Immature natural killer cell (primary cell): Measurements from ENCODE around the gene APEX2. TPM values are rescaled to one million over a fixed set of nuclear protein-coding genes. Genes with fewer than 3 reads are reported as not detected.
A peak's percentile ranks its signal among the peaks of the same experiment; 100 is the strongest.

Experiments used
- DNase-seq, 3 donors: peaks; one replicate each; pipeline ENCODE4 v3.0.0; 2022; ENCODE audit warnings: mixed read lengths in 1 of 3
- H3K27ac Mint-ChIP-seq, 6 donors: one replicate each; pipeline ENCODE4 v1.8.0; 2020; ENCODE audit warnings: mixed read lengths in 6 of 6, mild to moderate bottlenecking in 5 of 6, inconsistent platforms in 4 of 6, moderate library complexity in 3 of 6
- H3K27me3 Mint-ChIP-seq, 3 donors: one replicate each; pipeline ENCODE4 v1.8.0; 2020 to 2021; ENCODE audit warnings: low read depth in 3 of 3, mild to moderate bottlenecking in 3 of 3, mixed read lengths in 3 of 3, moderate library complexity in 3 of 3, inconsistent platforms in 1 of 3
- H3K36me3 Mint-ChIP-seq, 3 donors: one replicate each; pipeline ENCODE4 v1.8.0; 2020; ENCODE audit warnings: mixed read lengths in 3 of 3, inconsistent platforms in 2 of 3, mild to moderate bottlenecking in 2 of 3
- H3K4me1 Mint-ChIP-seq, 2 donors: one replicate each; pipeline ENCODE4 v1.8.0; 2020; ENCODE audit warnings: inconsistent platforms in 2 of 2, mild to moderate bottlenecking in 2 of 2, mixed read lengths in 2 of 2, moderate library complexity in 1 of 2
- H3K4me3 Mint-ChIP-seq, 5 donors: one replicate each; pipeline ENCODE4 v1.8.0; 2020; ENCODE audit warnings: mild to moderate bottlenecking in 5 of 5, mixed read lengths in 5 of 5, inconsistent platforms in 3 of 5, moderate library complexity in 3 of 5
- H3K9me3 Mint-ChIP-seq, 6 donors: one replicate each; pipeline ENCODE4 v1.8.0; 2020; ENCODE audit warnings: mild to moderate bottlenecking in 6 of 6, mixed read lengths in 6 of 6, inconsistent platforms in 4 of 6, moderate library complexity in 3 of 6
- polyA plus RNA-seq, 3 donors: library from polyadenylated mRNA; unstranded; fragments of 300-500 nt; fragmentation: Illumina TruSeq; gene quantifications; one replicate each; pipeline ENCODE4 v1.2.3, GENCODE V29; 2021

APEX2 gene
- polyA plus RNA-seq, 3 donors from 2014 or later = 16.6 to 32.2 (median 27.4) TPM

DNA sequence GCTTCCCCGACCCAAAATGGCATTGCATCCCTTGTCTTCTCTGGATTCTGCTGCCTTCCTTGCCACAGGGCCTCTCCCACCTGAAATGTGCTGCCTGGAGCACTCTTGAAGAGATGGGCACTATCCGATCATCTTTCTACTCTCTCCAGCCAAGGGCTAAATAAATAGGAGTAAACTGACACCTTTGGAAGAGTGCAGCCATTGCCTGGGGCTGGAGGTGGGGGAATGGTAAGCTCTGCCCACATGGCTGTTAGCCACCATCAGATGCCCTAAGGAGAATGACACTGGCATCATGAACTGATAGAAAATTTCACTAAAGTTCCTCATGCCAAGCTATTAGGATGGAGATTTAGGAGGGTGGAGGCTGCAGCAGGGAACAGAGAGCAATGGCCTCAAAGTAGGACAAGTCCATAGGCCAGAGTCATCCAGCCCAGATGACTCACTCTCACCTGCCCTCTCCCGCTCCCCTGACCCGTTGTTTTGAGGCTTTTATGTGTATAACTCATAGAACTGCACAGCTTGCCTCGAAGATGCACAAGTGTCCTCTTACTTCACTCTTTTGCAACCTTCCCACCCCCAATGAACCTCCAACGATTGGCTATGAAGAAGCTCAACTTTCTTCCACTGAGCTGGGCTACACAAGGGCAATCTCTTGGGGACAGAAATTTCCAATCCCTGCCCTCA is 5.4 kb upstream of the APEX2 start:
- H3K4me1 Mint-ChIP-seq = peaks cover 7 to 9% of the 10 kb centered on the region in 2 donors
- DNase-seq = no peak
- H3K27me3 Mint-ChIP-seq = peaks cover 1 to 8% (median 4%) of the 10 kb centered on the region in 3 donors
- H3K4me3 Mint-ChIP-seq = no peak overlapping the region
- no peak overlapping the region for H3K27ac Mint-ChIP-seq
- no peaks in the 10 kb centered on the region for H3K36me3 Mint-ChIP-seq
- no peaks in the 10 kb centered on the region for H3K9me3 Mint-ChIP-seq

DNA sequence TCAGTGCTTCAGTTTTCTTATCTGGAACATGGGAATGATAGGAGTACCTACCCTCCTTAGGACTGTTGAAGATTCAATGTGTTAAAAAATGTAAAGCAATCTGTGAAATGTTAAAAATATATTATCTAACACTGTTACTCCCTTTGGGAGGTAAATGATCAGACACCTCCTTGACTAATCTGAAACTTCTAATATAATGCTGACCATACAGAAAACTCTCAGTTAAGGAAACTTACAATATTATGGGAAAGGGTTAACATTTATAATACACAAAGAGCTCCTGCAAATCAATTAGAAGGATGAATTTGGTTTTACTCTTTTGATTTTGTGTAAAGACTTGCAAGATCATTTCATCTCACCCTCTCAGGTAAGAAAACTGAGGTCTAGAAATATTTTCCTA is 4.5 kb upstream of the APEX2 start:
- Mint-ChIP-seq H3K36me3 (no peaks in the 10 kb centered on the region), H3K27me3 (peaks cover 1 to 8% (median 7%) of the 10 kb centered on the region in 3 donors), H3K9me3 (no peaks in the 10 kb centered on the region), H3K4me3 (no peak overlapping the region), H3K27ac (no peak overlapping the region), H3K4me1 (peaks cover 14 to 15% of the 10 kb centered on the region in 2 donors)
- DNase-seq = no peak

DNA sequence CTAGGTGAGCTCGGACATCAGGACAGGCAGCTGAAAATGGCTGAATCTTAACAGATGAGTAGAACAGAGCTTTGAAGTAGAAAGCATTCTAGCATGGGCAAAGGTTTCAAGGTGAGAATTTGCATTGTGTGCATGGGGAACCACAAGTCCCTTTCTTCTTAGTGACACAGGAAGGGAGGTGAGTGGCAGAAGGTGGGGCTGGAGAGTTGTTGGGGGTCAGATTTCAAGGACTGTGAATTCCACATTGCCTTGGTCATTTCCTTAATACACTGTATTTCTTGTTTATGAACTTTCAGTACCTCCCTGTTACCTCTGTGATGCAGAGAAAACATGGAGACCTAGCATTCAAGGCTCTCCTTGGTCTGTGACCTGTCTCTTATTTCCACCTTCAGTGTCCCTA is 4.1 kb downstream of the APEX2 start:
- peak; percentile 17 to 27 (median 26) for DNase-seq
- H3K36me3 Mint-ChIP-seq = peaks cover 3 to 22% (median 7%) of the 10 kb centered on the region in 3 donors
- no peaks in the 10 kb centered on the region for H3K9me3 Mint-ChIP-seq
- peak overlapping the region in 4 of 6 donors; percentile 45 to 84 (median 61) for H3K27ac Mint-ChIP-seq
- H3K27me3 Mint-ChIP-seq = peaks cover 2 to 5% (median 4%) of the 10 kb centered on the region in 3 donors
- peak overlapping the region in 2 of 5 donors; percentile 14 to 46 for H3K4me3 Mint-ChIP-seq
- peaks cover 33 to 48% of the 10 kb centered on the region in 2 donors for H3K4me1 Mint-ChIP-seq

DNA sequence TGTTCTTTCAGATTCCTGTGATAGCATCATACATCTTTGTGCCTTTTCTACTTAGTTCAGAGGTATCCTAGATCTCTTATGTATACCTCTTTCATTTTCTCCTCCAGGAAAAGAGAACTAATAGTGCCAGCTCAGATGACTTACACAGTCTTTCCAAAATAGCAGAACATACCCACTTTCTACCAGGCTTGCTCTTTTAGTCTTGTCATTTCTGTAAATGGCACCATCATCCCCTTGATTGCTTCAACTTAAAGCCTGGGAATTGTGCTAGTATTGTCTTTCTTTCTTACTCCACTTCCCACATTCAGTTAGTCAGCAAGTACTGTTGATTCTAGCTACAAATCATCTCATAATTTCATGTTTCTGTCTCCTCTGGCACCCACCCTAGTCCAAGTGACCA is 5.1 kb downstream of the APEX2 start:
- Mint-ChIP-seq H3K9me3 (no peaks in the 10 kb centered on the region), H3K4me3 (no peak overlapping the region), H3K4me1 (peaks cover 25 to 47% of the 10 kb centered on the region in 2 donors), H3K36me3 (peaks cover 3 to 22% (median 7%) of the 10 kb centered on the region in 3 donors), H3K27me3 (peaks cover 0 to 5% (median 2%) of the 10 kb centered on the region in 3 donors), H3K27ac (peak overlapping the region in 2 of 6 donors; percentile 11 to 45)
- DNase-seq = no peak

DNA sequence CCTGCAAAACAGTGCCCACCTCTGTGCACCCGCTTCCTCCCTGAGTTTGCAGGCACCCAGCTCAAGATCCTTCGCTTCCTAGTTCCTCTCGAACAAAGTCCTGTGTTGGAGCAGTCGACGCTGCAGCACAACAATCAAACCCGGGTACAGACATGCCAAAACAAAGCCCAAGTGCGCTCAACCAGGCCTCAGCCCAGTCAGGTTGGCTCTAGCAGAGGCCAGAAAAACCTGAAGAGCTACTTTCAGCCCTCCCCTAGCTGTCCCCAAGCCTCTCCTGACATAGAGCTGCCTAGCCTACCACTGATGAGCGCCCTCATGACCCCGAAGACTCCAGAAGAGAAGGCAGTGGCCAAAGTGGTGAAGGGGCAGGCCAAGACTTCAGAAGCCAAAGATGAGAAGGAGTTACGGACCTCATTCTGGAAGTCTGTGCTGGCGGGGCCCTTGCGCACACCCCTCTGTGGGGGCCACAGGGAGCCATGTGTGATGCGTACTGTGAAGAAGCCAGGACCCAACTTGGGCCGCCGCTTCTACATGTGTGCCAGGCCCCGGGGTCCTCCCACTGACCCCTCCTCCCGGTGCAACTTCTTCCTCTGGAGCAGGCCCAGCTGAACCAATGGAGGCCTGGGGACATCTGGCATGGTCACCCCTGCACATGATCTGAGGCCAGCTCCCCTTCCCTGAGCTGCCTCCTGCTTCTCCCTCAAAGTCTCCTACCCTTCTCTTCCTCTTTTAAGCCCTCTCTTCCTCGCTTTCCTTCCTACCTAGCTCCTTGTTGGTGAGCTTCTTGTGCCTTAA is 6.9 kb downstream of the APEX2 start:
- no peak for DNase-seq
- Mint-ChIP-seq H3K27me3 (peaks cover 0 to 5% (median 0%) of the 10 kb centered on the region in 3 donors), H3K9me3 (no peaks in the 10 kb centered on the region), H3K4me3 (peak overlapping the region in 1 of 5 donors; percentile 38), H3K4me1 (peaks cover 12 to 29% of the 10 kb centered on the region in 2 donors), H3K36me3 (peaks cover 3 to 22% (median 7%) of the 10 kb centered on the region in 3 donors), H3K27ac (peak overlapping the region in 1 of 6 donors; percentile 42)

DNA sequence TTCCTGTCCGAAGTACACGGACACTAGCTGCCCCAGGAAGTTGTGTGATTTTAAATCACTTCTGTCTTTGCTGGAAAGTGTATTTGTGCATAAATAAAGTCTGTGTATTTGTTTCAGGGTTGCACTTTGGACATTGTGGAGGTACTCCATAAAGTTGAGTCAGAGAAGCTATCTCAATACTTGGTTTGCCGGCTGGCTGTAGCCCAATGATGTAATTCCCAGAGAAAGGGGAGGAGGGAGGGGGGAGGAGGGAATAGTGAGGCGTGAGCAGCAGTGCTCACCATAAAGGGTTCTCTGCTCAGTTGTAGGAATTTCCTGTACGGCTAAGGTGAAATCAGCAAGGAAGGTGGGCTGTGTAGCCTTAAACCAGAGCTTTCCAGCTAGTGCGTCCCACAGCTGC is 7.5 kb downstream of the APEX2 start:
- H3K27me3 Mint-ChIP-seq = peaks cover 0 to 5% (median 0%) of the 10 kb centered on the region in 3 donors
- H3K36me3 Mint-ChIP-seq = peaks cover 3 to 20% (median 7%) of the 10 kb centered on the region in 3 donors
- no peak for DNase-seq
- H3K9me3 Mint-ChIP-seq = no peaks in the 10 kb centered on the region
- peaks cover 12 to 27% of the 10 kb centered on the region in 2 donors for H3K4me1 Mint-ChIP-seq
- H3K27ac Mint-ChIP-seq = peak overlapping the region in 1 of 6 donors; percentile 42
- peak overlapping the region in 1 of 5 donors; percentile 38 for H3K4me3 Mint-ChIP-seq

DNA sequence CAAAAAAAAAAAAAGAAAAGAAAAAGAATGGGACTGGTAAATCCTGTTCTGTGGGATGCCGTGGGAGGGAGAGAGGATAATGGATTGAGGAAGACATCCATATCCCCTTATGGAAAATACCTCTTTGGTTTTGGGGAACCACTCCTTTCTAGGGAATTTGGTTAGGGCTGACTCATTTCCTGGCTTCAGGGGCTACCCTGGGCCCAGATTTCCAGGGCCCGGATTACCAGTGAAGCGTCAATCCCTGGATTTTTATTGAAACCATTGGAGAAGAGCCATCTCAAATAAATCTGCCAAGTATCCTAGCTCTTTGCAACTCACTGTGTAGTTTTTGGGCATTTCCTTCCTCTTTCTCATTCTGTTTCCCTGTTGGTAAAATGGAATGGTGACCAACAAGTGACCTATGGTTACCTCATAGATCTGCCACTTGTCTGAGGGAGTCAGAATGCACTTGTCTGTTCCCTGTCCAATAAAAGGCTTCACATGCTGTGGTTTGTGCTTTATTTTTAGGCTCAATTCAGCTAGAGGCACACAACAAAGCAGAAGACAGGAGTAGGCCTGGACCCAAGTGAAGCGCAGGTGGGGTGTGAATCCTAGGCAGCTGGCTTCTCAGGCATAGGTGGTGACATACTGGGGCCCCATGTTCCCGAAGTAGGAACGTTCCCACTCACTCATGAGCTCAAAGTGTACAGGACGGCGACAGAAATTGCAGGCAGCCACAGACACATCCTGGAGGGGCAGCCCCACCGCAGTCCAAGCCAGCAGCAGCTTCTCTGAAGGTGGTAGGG is 8.6 kb downstream of the APEX2 start:
- no peaks in the 10 kb centered on the region for H3K9me3 Mint-ChIP-seq
- H3K27me3 Mint-ChIP-seq = peaks cover 0 to 5% (median 3%) of the 10 kb centered on the region in 3 donors
- peaks cover 12 to 22% of the 10 kb centered on the region in 2 donors for H3K4me1 Mint-ChIP-seq
- peak overlapping the region in 1 of 5 donors; percentile 2 for H3K4me3 Mint-ChIP-seq
- DNase-seq = no peak
- H3K27ac Mint-ChIP-seq = peak overlapping the region in 4 of 6 donors; percentile 18 to 43 (median 31)
- peaks cover 3 to 16% (median 7%) of the 10 kb centered on the region in 3 donors for H3K36me3 Mint-ChIP-seq

DNA sequence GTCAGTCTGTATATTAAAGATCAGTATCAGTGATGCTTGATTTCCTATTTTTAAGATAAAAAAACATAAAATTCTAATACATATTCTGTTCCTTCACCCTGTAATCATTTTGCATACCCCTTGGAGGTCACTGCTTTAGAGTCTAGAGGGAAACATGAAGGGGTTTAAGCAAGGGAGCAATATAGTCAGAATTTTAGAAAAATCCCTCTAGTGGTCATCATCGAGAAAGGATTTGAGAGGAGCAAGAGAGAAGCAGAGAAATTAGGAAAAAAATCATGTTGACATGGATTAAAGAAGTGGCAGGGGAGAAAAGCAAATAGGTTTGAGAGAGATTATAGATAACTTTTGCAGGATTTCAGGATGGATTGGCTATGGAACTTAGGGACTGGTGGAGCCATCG is 11.1 kb downstream of the APEX2 start:
- no peak for DNase-seq
- Mint-ChIP-seq H3K4me3 (no peak overlapping the region), H3K36me3 (peaks cover 0 to 7% (median 3%) of the 10 kb centered on the region in 3 donors), H3K27ac (no peak overlapping the region), H3K9me3 (no peaks in the 10 kb centered on the region), H3K4me1 (peaks cover 3 to 12% of the 10 kb centered on the region in 2 donors), H3K27me3 (peaks cover 0 to 5% (median 3%) of the 10 kb centered on the region in 3 donors)

DNA sequence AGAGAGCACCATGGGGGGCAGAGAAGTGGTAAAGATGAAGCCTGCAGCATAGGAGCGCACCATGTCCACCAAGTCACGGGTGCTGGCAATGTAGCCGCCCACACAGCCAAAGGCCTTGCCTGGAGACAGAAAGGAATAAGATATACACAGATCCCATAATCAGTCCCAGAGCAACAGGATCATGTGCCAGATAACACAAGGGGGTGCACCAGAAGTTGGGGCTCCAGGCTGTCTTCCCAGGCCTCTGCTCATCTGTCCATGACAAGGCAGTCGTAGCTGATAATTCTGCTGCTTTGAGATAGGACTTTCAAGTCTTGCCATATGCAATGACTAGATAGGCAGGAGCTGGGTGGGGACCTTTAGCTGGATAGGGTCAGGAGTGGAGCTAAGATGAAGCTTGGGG is 14.7 kb downstream of the APEX2 start:
- Mint-ChIP-seq H3K27me3 (peaks cover 0 to 3% (median 0%) of the 10 kb centered on the region in 3 donors), H3K4me1 (peaks cover 0 to 1% of the 10 kb centered on the region in 2 donors), H3K4me3 (no peak overlapping the region), H3K36me3 (no peaks in the 10 kb centered on the region), H3K27ac (no peak overlapping the region), H3K9me3 (no peaks in the 10 kb centered on the region)
- no peak for DNase-seq

DNA sequence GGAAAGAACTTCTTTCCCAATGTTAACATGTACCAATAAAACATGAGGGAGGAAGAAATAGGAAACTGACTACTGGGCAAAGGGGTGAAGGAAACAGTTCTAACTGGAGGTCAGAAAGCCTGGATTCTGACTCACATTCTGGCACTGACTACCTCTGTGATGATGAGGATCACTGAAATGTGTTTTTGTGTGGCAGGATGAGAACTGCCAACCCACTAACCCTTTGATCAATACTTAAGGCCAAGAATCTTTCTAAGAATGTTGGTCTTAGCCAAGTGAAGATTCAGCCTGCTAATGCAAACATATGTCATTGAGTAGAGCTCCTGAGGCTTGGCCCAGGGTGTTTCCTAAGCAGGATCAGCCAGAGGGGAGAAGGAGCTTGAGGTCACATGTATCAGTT is 26.0 kb downstream of the APEX2 start:
- Mint-ChIP-seq H3K36me3 (peaks cover 0 to 3% (median 0%) of the 10 kb centered on the region in 3 donors), H3K27ac (no peak overlapping the region), H3K27me3 (peaks cover 0 to 6% (median 3%) of the 10 kb centered on the region in 3 donors), H3K4me3 (no peak overlapping the region), H3K4me1 (no peaks in the 10 kb centered on the region), H3K9me3 (no peaks in the 10 kb centered on the region)
- no peak for DNase-seq

DNA sequence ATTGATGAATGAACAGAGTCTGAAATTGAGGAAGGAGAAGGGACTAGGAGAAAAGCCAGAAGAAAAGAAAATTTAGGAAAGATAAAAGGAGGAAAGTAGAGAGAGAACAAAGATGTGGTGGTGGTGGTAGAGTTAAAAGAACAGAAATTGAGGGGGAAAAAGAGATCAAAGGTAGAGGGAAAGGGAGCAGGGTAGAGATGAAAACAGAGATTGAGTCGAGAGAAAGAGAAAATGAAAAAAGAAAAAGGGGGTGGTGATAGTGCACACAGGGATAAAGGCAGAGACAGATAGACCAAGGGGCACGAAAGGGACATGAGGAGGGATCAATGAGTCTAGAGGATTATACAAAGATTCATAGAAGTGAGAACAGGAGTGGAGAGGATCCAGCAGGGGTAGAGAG is 26.7 kb downstream of the APEX2 start:
- no peak overlapping the region for H3K4me3 Mint-ChIP-seq
- H3K4me1 Mint-ChIP-seq = no peaks in the 10 kb centered on the region
- H3K9me3 Mint-ChIP-seq = no peaks in the 10 kb centered on the region
- DNase-seq = no peak
- H3K27ac Mint-ChIP-seq = no peak overlapping the region
- no peaks in the 10 kb centered on the region for H3K36me3 Mint-ChIP-seq
- H3K27me3 Mint-ChIP-seq = peaks cover 0 to 5% (median 3%) of the 10 kb centered on the region in 3 donors

DNA sequence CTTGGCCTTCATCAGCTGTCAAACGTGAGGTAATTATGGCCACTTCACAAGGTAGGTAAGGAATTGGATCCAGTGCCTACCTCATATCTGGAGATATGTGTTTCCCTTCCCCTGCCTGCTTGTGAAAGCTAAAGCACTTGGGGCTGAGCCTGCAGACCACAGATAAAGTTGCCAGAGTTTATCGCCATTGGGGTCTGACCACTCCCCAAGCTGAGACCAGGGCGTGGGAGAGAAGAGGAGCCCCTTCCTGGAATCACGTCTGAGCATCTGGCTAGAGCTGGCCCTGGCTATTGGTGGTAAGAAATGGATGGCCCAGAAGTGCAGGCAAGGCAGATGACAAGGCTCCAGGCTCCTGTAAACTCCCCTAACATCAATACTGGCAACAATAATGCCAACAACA is 27.9 kb downstream of the APEX2 start:
- H3K4me1 Mint-ChIP-seq = no peaks in the 10 kb centered on the region
- no peak overlapping the region for H3K4me3 Mint-ChIP-seq
- no peak for DNase-seq
- H3K27me3 Mint-ChIP-seq = peaks cover 0 to 7% (median 3%) of the 10 kb centered on the region in 3 donors
- H3K36me3 Mint-ChIP-seq = no peaks in the 10 kb centered on the region
- no peaks in the 10 kb centered on the region for H3K9me3 Mint-ChIP-seq
- no peak overlapping the region for H3K27ac Mint-ChIP-seq

DNA sequence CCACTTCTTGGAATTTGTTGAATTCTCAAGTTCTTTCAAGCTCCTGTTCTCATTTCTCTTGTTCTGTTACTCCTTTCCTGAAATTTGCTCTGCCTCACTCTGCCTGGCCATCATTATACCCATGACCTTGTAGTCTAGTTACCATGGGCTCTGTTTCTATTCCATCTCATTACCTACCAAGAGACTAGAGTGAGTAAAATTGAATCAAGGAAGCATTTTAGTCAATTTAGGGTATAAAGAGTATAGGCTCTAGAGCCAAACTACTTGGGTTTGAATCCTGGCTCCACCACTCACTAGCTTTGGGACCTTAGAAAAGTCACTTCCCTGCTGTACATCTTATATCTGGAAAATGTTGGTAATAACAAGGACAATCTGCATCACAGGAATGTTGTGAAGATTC is 28.4 kb downstream of the APEX2 start:
- Mint-ChIP-seq H3K9me3 (no peaks in the 10 kb centered on the region), H3K27ac (no peak overlapping the region), H3K4me1 (no peaks in the 10 kb centered on the region), H3K4me3 (no peak overlapping the region), H3K36me3 (no peaks in the 10 kb centered on the region), H3K27me3 (peaks cover 0 to 13% (median 3%) of the 10 kb centered on the region in 3 donors)
- no peak for DNase-seq
